ENCODE data around the gene IGFBP6.
"Not testable (repeated sequence)": the region's sequence is repeated elsewhere in the genome, so short reads cannot be mapped to it uniquely, and the experiment has no call there.

Gene IGFBP6

DNA sequence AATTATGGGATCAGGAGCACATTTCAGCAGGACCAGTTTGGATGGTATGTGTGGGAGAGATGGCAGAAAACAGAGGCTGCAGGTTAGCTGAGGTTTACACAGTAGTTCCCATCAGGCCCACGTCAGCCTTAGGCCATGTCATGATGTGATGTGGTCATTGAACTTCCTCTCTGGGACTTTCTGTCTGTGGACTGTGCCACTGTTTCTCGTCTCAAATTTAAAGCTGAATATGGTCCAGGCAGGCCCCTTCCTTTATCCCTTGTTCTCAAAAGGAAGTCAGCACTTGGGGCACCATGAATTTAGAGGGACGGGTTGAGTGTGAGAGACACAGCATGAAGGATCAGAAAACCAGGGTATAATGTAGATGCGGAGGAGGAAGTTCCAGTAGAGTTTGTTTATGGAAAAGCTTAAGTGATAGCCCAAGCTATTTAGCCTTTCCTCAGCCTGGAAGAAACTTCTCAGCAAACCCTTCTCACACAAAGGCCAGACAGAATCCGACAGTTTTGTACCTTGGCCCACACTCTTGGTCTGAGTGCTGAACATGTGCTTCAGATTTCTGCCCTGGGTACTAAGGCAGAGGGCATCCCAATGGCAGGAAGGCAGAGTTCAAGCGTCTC is 3.6 kb upstream of the IGFBP6 start:
- DNase-seq = no peak
- in situ Hi-C loops (cut with HindIII; ENCODE audit: low pct_ligation_motif_present, low pct_unique_long_range_greater_than_20kb, low sequenced_read_pairs) = no loop called here

DNA sequence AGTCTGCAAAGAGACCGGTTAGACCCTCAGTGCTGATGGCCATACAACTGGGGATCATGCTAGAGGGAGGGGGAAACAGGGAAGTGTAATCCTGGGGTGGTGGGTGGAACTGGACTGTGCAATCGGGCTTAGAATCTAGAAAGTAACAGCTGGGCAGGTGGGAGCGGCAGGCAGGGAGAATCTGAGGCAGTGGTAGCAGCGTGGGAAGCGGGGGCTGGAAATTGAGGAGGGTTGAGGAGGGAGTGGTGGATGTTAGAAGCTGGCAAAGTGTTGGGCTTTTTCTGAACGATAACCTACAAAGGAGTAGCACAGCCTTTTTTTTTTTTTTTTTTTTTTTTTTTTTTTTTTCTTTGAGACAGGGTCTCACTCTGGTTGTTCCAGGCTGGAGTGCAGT is 3.1 kb upstream of the IGFBP6 start:
- DNase-seq = no peak
- in situ Hi-C loops (cut with HindIII; ENCODE audit: low pct_ligation_motif_present, low pct_unique_long_range_greater_than_20kb, low sequenced_read_pairs) = no loop called here

DNA sequence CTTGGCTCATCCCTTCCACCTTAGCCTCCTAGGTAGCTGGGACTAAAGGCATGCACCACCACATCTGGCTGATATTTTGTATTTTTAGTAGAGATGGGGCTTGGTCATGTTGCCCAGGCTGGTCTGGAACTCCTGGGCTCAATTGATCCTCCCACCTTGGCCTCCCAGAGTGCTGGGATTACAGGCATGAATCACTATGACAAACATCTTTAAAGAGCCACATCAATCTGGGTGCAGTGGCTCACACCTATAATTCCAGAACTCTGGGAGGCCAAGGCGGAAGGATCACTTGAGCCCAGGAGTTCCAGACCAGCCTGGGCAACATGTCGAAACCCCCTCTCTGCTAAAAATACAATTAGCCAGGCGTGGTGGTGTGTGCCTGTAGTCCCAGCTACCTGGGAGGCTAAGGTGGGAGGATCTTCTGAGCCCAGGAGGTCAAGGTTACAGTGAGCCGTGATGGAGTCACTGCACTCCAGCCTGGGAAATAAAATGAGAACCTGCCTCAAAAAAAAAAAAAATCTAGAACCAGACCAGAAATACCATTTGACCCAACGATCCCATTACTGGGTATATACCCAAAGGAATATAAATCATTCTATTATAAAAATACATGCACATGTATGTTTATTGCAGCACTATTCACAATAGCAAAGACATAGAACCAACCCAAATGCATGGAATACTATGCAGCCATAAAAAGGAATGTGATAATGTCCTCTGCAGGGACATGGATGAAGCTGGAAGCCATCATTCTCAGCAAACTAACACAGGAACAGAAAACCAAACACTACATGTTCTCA is 2.5 kb upstream of the IGFBP6 start:
- in situ Hi-C loops (cut with HindIII; ENCODE audit: low pct_ligation_motif_present, low pct_unique_long_range_greater_than_20kb, low sequenced_read_pairs); DNase-seq: not testable (repeated sequence)

DNA sequence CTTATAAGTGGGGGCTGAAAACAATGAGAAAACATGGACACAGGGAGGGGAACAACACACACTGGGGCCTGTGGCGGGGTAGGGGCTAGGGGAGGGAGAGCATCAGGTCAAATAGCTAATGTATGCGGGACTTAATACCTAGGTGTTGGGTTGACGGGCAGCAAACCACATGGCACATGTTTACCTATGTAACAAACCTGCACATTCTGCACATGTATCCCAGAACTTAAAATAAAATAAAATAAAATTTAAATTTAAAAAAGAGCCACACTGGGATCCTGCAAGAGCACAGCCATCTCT is 1.9 kb upstream of the IGFBP6 start:
- DNase-seq; in situ Hi-C loops (cut with HindIII; ENCODE audit: low pct_ligation_motif_present, low pct_unique_long_range_greater_than_20kb, low sequenced_read_pairs): not testable (repeated sequence)

DNA sequence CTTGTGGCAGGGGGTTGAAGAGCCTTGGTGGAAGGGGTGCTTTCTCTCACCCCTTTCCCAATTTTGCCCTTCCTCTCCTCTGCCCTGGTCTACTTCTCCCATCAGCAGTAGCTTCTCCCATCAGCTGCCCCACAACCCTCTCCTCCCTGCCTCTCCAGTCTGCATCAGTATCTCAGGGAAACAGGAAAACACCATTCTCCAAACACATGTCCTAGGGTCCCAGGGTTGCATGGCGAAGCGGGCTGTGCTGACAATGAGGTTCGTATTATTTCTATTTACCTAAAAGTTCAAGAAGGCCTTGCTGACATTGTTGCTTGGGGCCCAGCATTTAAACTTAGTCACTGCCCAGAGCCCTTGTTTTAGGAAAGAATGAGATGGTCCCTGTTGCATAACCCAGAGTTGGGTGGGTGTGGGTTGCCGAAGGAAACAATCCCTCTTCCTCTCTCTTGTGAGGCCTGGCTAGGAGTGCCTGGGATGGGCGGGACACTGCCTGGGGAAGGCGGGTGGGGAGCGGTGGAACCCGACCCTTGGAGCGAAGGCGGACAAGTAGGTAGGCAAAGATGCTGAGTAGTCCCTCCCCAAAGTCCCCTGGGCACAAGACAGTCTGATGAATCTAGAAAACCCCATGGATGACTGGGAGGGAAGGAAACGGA is 1.3 kb upstream of the IGFBP6 start:
- in situ Hi-C loops (cut with HindIII; ENCODE audit: low pct_ligation_motif_present, low pct_unique_long_range_greater_than_20kb, low sequenced_read_pairs) = no loop called here

DNA sequence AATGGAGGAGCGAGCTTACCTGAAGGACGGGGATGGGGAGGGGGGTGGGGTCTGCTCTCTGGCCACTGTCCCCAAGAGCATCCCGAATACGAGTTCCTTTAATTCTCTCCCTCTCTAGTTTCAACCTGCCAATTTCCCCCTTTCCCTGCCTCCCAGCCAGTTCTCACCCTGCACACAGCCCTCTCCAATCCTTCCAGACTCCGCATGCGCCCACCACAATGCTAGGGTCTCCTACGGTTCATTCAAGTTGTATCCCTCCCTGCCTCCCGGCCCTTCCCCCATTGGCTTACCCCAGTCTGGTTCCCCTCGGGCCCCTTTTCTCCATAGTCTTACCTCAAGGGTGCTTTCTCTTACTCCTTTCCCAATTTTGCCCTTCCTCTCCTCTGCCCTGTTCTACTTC is 708 bp upstream of the IGFBP6 start:
- DNase-seq = no peak
- in situ Hi-C loops (cut with HindIII; ENCODE audit: low pct_ligation_motif_present, low pct_unique_long_range_greater_than_20kb, low sequenced_read_pairs) = no loop called here

More for the DNA sequence above, 1.3 kb upstream of the IGFBP6 start:
- DNase-seq = no peak

DNA sequence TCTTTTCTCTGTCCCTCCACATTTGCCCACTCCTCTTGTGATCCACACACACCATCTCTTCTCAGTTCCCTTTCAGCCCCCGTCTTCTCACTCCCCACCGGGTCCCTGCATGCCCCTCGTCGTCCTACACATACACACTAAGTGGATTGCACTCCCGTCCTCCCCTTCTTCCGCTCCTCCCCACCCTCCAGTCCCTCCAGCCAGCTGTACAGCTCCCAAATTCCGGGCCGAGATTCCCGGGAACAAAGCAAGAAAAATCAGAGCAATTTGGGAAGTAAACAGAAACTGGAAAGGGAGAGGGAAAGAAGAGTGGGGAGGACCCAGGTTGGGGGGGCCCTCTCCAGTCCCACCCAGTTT is 282 bp upstream of the IGFBP6 start:
- DNase-seq = peak; percentile 37
- in situ Hi-C loops (cut with HindIII; ENCODE audit: low pct_ligation_motif_present, low pct_unique_long_range_greater_than_20kb, low sequenced_read_pairs) = no loop called here

DNA sequence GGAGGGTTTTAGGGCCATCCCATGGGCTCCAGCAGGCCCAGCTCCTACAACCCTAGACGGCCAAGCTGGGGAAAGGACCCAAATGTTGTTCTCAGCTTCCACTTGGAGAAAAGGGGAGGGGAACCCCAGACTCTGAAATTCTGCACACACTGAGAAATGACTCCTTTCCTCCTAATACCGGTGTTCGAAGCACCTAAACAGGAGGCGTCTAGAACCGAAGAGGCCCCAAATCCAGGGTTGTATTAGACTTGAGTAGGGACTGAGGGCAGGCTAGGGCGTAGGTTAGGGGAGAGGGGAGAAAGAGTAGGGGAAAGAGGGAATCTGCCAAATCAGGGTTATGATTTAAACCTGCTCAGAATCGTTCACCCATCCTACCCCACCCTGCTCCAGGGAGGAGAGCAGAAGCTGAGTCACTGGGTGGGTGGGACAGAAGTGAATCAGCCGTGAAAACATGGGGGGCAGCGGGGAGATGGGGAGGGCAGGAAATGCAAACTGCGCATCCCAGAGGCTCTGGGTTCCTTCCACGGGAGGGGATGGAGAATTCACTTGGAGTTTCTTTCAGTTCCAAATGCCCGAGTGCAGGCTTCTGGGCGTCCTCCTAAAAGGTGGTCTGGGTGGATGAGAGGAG is 1.0 kb downstream of the IGFBP6 start:
- peak; percentile 90 for DNase-seq
- in situ Hi-C loops (cut with HindIII; ENCODE audit: low pct_ligation_motif_present, low pct_unique_long_range_greater_than_20kb, low sequenced_read_pairs) = no loop called here

DNA sequence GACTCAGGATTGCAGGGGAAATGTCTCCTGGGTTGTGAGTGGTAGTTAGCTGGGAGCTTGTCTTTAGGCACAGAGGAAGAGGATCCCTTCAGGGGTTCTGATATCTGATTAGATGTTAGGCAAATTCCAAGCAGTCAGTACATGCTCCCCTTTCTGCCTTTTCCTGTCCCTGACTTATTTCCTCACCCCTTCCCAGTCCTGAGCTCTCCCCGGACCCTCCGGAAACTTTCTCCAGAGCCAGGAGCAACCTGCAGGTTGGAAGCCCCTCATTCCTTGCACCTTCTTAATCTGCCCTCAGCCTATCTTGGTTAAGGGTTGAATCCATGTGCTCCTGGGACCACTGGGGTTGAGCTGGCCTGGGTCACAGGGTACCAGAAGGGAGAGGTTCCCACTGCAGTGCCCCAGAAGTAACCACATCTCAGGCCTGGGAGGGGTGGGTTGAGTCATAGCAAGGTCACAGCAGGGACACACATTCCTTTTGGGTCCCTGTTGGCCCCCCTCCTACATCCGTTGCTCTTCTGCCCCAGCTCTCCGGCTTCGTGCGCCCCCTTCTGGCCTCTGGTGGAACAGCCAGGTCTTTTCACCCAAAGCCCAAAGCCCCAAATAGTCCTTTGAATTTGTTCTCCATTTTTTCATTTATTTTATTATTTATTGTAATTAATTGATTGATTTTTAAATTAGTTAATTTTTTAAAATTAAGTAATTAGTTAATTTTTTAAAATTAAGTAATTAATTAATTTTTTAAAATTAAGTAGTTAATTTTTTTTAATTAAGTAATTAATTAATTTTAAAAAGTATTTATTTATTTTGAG is 1.8 kb downstream of the IGFBP6 start:
- in situ Hi-C loops (cut with HindIII; ENCODE audit: low pct_ligation_motif_present, low pct_unique_long_range_greater_than_20kb, low sequenced_read_pairs) = no loop called here
- peak; percentile 98 for DNase-seq

DNA sequence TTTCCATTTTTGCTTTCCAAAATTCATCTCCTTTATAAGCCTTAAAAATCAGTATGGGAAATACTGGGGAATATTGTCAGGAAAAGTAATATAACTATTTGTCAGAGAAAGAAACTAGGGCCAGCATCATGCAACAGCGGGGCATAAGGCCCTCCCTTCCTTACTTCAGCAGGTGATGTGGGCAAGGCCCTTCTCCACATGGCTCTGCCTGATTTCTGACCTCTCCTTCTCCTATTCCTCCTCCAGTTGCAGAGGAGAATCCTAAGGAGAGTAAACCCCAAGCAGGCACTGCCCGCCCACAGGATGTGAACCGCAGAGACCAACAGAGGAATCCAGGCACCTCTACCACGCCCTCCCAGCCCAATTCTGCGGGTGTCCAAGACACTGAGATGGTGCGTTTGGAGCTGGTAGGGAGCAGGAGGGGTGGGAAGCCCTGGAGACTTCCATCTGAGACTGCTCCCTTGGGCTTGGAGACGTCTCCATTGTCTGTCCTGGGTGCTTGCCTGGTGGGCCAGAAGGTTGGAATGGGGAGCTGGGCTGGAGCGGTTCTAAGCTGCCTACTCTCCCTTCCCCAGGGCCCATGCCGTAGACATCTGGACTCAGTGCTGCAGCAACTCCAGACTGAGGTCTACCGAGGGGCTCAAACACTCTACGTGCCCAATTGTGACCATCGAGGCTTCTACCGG is 3.1 kb downstream of the IGFBP6 start:
- no peak for DNase-seq
- in situ Hi-C loops (cut with HindIII; ENCODE audit: low pct_ligation_motif_present, low pct_unique_long_range_greater_than_20kb, low sequenced_read_pairs) = no loop called here

DNA sequence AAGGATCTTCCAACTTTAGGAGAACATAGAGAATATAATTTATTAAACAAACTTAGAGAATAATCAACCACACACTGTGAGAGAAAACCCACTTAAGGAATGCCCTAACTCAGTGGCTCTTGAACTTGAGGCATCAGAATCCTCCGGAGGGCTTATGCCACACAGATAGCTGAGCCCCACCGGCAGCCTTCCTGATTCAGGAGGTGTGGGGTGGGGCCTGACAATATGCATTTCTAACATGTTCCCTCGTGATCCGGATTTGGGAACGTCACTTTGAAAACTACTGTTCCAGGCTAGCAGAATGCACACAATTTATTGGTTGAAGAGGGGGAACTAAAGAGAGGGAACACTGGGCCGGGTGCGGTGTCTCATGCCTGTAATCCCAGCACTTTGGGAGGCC is 3.8 kb downstream of the IGFBP6 start:
- DNase-seq = no peak
- in situ Hi-C loops (cut with HindIII; ENCODE audit: low pct_ligation_motif_present, low pct_unique_long_range_greater_than_20kb, low sequenced_read_pairs) = no loop called here

DNA sequence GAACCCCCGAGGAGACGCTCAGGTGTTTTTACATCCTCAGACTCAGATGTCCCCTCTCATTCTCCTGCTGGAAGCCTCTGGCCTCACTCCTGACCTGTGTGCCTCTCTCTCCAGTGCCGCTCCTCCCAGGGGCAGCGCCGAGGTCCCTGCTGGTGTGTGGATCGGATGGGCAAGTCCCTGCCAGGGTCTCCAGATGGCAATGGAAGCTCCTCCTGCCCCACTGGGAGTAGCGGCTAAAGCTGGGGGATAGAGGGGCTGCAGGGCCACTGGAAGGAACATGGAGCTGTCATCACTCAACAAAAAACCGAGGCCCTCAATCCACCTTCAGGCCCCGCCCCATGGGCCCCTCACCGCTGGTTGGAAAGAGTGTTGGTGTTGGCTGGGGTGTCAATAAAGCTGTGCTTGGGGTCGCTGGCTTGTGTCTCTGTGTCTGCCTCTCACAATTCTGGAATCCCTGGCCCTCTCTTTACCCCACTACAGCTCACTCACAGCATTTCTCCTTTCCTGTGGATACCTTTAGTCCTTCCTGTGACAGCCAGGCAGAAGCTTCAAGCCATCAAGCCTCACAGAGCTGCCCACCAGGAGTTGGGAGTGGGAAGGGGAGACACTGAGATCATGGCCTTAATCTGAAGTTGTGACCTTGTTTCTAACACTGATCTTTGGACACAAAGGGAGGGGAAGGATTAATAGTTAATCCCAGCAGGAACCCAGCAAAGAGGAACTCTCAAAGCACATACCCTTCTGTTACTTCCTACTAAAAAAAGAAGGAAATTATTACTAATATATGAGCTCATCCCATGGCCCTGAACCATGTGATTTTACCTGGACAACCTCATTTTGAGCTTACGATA is 4.7 kb downstream of the IGFBP6 start:
- in situ Hi-C loops (cut with HindIII; ENCODE audit: low pct_ligation_motif_present, low pct_unique_long_range_greater_than_20kb, low sequenced_read_pairs) = no loop called here
- no peak for DNase-seq

DNA sequence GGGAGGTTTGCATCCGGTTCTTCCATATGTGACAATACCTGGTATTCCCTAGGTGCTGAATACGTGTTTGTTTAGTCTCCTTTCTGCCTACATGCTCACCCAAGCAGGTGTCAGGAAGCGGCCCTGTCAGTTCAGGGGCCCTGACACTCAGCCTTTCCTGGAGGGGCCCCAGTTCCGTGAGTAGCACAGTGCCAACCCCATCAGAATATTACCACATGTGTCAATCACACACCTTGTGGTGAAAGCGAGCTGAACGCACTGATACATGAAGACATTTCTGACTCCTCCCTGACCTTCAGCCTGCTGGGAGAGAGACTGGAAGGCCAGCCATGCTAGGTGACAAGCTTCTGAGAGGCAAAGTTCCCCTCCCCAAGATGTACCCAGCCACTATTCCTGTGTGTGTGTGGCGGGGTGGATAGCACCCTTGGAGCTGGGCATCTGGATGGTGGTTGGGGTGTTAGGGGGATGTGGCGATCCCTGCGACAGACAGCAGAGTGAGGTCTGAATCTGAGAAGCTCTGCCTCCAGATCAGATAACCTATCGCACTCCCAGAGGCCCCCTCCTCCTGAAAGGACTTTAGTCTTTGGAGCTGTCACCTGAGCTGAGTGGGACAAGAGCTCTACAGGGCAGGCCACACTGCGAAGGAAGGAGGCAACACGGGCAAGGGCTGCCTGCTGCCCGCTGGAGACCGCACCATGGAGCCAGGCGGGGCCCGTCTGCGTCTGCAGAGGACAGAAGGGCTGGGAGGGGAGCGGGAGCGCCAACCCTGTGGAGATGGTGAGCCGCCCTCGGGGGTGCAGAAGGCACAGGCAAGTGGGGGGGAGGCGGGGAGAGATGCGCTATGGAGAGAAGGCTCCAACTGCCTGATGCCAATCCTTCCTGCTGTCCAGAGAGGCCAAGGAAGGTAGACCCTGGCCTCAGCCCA is 5.7 kb downstream of the IGFBP6 start, which contains the start of gene SOAT2:
TSS of gene SOAT2 (plus strand) at position 604 of the 925 bp plus-strand sequence. CDS start at position 696, 92 bp downstream.
- in situ Hi-C loops (cut with HindIII; ENCODE audit: low pct_ligation_motif_present, low pct_unique_long_range_greater_than_20kb, low sequenced_read_pairs) = no loop called here
- DNase-seq = no peak

DNA sequence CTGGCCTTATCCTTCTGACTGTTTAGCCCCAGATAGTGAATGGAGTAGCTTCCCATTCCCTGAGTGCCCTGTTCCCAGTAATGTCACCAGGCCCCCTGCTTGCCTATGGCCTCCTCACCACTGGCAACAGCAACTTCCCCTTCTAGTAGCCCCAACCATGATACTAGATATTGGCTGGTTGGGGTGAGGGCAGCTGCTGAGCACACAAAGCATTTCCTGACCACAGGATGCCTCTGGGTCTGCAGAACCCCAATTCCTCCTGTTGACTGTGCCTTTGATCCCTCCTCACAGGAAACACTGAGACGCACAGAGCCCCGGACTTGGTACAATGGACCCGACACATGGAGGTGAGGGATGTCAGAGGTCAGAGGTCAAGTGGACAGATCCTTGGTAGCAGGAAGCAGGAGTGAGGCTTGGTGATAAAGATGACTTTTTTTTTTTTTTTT is 6.4 kb downstream of the IGFBP6 start:
- DNase-seq = no peak
- in situ Hi-C loops (cut with HindIII; ENCODE audit: low pct_ligation_motif_present, low pct_unique_long_range_greater_than_20kb, low sequenced_read_pairs) = no loop called here

DNA sequence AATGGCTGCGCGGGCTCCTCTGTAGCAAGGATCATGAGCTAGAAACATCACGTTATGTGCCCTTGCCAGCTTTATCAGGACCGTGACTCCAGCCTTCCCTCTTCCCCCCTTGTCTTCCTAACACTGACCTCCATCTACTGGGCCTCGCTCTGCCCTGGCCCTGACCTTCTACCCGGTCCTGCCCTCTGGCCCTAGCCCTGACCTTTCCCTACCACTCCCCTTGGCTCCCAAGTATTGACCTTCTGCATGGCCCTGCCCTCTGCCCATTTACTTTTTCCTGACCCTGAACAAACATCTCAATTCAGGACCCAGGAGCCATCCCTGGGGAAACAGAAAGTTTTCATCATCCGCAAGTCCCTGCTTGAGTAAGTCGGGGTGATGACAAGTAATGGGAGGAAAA is 7.8 kb downstream of the IGFBP6 start:
- in situ Hi-C loops (cut with HindIII; ENCODE audit: low pct_ligation_motif_present, low pct_unique_long_range_greater_than_20kb, low sequenced_read_pairs) = no loop called here
- no peak for DNase-seq

DNA sequence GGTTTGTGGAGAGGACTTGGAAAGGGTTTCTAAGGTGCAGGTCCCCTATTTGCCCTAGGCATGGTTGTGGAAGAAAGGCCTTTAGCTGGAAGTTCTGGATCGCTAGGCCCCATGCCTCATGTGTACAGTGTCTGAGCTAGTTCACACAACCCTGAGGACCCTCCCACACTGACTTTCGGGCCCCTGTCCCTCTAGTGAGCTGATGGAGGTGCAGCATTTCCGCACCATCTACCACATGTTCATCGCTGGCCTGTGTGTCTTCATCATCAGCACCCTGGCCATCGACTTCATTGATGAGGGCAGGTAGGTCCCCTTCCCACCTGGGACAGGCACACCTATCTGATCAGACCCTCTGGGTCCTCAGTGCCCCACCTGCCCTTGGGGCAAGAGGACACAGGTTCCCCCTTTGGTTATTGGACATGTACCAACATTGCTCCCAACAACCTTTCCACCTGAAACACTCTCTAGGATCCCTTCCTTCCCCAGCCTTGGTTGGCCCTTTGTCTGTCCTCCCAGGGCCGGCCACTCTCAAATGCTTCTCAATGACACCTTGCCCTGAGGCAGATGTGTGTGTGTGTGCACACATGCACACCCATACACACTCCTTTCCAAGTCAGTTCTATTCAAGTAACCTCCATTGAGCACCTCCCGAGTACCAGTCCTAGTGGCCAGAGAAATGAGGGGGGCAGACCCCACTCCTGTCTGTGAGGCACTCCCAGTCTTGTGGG is 8.4 kb downstream of the IGFBP6 start:
- in situ Hi-C loops (cut with HindIII; ENCODE audit: low pct_ligation_motif_present, low pct_unique_long_range_greater_than_20kb, low sequenced_read_pairs) = no loop called here
- DNase-seq = no peak
